NB4 (cell line): ENCODE data around the gene HACD1.

Experiments
- DNase-seq: peaks from one replicate; pipeline ENCODE4 v3.0.0; 2010; ENCODE audit warnings: low read depth
- H3K4me3 ChIP-seq: one replicate; pipeline ENCODE4 v1.5.1; 2011; ENCODE audit warnings: mild to moderate bottlenecking, low read depth, low read length, moderate library complexity
- CTCF ChIP-seq: IDR thresholded peaks from one replicate; pipeline ENCODE4 v1.5.1; 2012; ENCODE audit warnings: low read depth, low read length
- MAX ChIP-seq: IDR thresholded peaks from 2 replicates; pipeline ENCODE4 v1.6.1; 2011; ENCODE audit warnings: low read depth, low read length
- MYC ChIP-seq: IDR thresholded peaks from 2 replicates; pipeline ENCODE4 v1.6.1; 2011; ENCODE audit warnings: low read depth, low read length
- POLR2A ChIP-seq: IDR thresholded peaks from 2 replicates; pipeline ENCODE4 v1.6.1; 2011; ENCODE audit warnings: mild to moderate bottlenecking; ENCODE audit not compliant: insufficient read length; ENCODE audit errors: extremely low read depth

Gene HACD1

GRCh38 chr10:17626656-17627055 lies 9.5 kb upstream of the HACD1 start:
- TF ChIP-seq CTCF = no peak
- no peak for TF ChIP-seq MYC
- no peak for TF ChIP-seq MAX
- TF ChIP-seq POLR2A = no peak
- DNase-seq = no peak
- H3K4me3 ChIP-seq = no peak overlapping the region

- H3K4me3 ChIP-seq = no peak overlapping the region
- no peak for DNase-seq
- TF ChIP-seq POLR2A (no peak), MAX (no peak), MYC (no peak), CTCF (no peak)
Measured at GRCh38 chr10:17624996-17625395, 7.8 kb upstream of the HACD1 start.

GRCh38 chr10:17622061-17622460 lies 4.9 kb upstream of the HACD1 start:
- DNase-seq = no peak
- H3K4me3 ChIP-seq = no peak overlapping the region
- TF ChIP-seq CTCF (no peak), MAX (no peak), MYC (no peak), POLR2A (no peak)

GRCh38 chr10:17616403-17617030 lies 657 bp downstream of the HACD1 start:
- peak overlapping the region; percentile 54 for H3K4me3 ChIP-seq
- TF ChIP-seq MYC = 0 out of 2 replicates have a peak, but pooled peaks have one; percentile 23
- no peak for TF ChIP-seq CTCF
- 0 out of 2 replicates have a peak, but pooled peaks have one; percentile 16 for TF ChIP-seq MAX
- no peak for TF ChIP-seq POLR2A
- peak; percentile 76 for DNase-seq

GRCh38 chr10:17609523-17610079 lies 7.6 kb downstream of the HACD1 start:
- no peak overlapping the region for H3K4me3 ChIP-seq
- no peak for DNase-seq
- TF ChIP-seq MYC (no peak), POLR2A (no peak), MAX (no peak), CTCF (no peak)
